ENCODE results near the gene PSMA3. TPM values are rescaled to one million over a fixed set of nuclear protein-coding genes. Genes with fewer than 3 reads are reported as not detected.

The PSMA3 gene
- total RNA-seq, 1 donor = 105 TPM

DNA sequence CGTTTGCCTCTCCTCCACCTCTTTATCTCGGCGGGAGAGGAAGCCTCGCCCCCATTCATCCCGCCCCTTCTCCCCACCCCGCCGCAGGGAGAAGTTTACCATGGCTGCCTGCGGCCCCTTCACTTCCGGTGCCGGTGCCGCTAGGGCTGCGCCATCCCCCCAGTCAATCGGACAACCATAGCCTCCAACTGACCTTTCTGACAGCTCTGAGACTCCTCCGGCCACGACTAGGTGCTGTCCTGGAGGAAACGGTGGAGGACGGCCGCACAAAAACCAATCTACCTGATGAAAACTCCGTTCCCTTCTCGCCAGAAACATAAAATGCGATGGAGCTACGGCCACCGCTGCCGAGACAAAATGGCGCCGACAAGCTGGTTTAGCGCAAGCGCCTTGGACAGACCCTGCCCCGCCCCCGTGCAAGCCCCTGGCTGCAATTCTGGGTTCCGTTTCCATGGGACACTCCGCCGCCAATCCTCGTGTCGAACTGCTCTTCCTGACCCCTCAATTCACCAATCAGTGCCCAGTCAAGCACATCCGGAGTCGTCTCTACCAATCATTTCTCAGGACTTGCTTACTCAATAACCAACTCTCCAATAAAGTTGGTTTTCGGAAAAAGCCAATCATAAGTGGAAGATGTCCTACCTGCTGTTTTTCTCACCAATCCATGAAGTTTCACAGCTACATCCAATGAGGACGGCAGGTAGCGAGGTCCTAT lies 53.3 kb downstream of the PSMA3 start:
- TF ChIP-seq, protein P1, sequence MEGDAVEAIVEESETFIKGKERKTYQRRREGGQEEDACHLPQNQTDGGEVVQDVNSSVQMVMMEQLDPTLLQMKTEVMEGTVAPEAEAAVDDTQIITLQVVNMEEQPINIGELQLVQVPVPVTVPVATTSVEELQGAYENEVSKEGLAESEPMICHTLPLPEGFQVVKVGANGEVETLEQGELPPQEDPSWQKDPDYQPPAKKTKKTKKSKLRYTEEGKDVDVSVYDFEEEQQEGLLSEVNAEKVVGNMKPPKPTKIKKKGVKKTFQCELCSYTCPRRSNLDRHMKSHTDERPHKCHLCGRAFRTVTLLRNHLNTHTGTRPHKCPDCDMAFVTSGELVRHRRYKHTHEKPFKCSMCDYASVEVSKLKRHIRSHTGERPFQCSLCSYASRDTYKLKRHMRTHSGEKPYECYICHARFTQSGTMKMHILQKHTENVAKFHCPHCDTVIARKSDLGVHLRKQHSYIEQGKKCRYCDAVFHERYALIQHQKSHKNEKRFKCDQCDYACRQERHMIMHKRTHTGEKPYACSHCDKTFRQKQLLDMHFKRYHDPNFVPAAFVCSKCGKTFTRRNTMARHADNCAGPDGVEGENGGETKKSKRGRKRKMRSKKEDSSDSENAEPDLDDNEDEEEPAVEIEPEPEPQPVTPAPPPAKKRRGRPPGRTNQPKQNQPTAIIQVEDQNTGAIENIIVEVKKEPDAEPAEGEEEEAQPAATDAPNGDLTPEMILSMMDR (IDR thresholded peaks at IDR 0.05; ENCODE audit: insufficient read depth, low read length) = no peak
- peak overlapping the region; percentile 97 for H3K4me3 ChIP-seq (ENCODE audit: low read depth, low read length)
- DNase-seq (ENCODE audit: low read depth) = peak; percentile 100

GRCh38 chr14:58298477-58299400 lies 54.1 kb downstream of the PSMA3 start, which contains the start of gene ARID4A:
ARID4A (plus strand) TSS chr14:58298555; CDS start chr14:58299855, 1,300 bp downstream.
- TF ChIP-seq, protein P1 (IDR thresholded peaks at IDR 0.05; ENCODE audit: insufficient read depth, low read length) = no peak
- peak within 1 kb of the TSS; percentile 97 for H3K4me3 ChIP-seq (ENCODE audit: low read depth, low read length)
- DNase-seq (ENCODE audit: low read depth) = no peak

DNA sequence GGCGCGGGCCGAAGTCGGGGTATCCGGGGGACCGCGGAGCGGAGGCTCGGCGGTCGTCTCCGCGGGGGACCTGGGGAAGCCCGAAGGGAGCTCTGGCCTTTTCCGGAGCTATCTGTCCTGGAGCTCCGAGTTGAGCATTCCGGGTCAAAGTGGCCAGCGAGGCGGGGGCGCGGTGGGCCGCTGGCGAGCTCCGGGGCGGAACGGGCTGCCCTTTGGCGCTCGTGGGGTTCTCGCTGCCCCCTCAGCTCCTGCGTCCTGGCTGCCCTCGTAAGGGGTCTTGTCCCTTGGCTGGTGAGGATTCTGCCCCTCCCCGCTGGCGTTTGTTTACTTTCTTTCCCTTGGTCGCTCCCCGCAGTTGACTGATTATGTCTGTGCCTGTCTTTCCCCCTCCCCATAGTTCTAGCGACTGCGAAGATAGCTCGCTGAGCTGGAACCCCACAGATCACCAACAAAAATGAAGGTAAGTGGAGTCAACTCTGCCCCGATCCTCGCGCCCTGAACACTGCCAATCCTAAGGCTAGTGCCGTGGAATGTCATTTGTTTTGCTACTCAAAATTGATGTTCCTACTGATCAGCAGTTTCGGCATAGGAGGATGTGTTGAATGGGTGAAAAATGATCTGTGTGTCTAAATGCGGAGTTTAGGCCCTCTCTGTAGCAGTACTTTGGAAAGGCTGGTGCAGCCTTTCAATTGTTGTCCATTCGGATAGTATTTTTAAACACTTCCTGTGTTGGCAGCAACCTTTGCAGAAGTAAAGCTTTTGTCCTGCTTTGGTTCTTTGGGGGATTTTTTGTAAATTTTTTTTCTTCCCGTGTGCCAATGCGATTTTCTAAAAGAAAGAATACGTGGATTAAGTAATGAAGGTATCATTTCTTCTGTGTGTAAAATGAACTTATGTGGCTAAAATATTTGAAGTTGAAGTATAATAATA lies 55.0 kb downstream of the PSMA3 start:
- H3K4me3 ChIP-seq (ENCODE audit: low read depth, low read length) = peak overlapping the region; percentile 97
- DNase-seq (ENCODE audit: low read depth) = peak; percentile 18
- TF ChIP-seq, protein P1 (IDR thresholded peaks at IDR 0.05; ENCODE audit: insufficient read depth, low read length) = no peak

DNA sequence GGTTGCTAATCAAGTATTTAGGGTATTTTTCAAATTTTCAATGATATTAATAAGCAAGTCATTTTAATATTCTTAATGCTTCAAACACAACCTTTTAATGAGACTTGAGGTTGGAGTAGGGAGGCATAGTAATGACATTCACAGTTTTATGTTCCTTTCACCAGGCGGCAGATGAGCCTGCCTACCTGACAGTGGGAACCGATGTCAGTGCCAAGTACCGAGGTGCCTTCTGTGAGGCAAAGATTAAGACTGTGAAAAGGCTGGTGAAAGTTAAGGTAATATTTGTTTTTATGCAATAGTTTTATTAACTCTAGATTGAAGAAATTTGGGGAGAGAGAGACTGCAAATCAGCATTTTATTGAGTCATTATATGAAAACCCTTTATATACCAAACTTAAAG lies 56.8 kb downstream of the PSMA3 start:
- H3K4me3 ChIP-seq (ENCODE audit: low read depth, low read length) = no peak overlapping the region
- TF ChIP-seq, protein P1 (IDR thresholded peaks at IDR 0.05; ENCODE audit: insufficient read depth, low read length) = no peak
- no peak for DNase-seq (ENCODE audit: low read depth)

GRCh38 chr14:58305730-58306129 lies 61.1 kb downstream of the PSMA3 start:
- no peak for DNase-seq (ENCODE audit: low read depth)
- TF ChIP-seq, protein P1 (IDR thresholded peaks at IDR 0.05; ENCODE audit: insufficient read depth, low read length) = no peak
- H3K4me3 ChIP-seq (ENCODE audit: low read depth, low read length) = no peak overlapping the region
